ENCODE data around the gene RAB30. TPM values are rescaled to one million over a fixed set of nuclear protein-coding genes. Genes with fewer than 3 reads are reported as not detected.

The RAB30 gene
- total and polyA plus RNA-seq, 4 experiments from 2014 or later, result 5.0 to 14.1 (median 10.6) TPM

- ChIA-PET POLR2A (ENCODE audit: partially characterized antibody) (no interaction called here), CTCF (ENCODE audit: partially characterized antibody) (no interaction called here)
- H3K27ac ChIP-seq (ENCODE audit: low read depth, low read length), result no peak overlapping the region
- no peak overlapping the region for H3K4me3 Mint-ChIP-seq
- peaks cover 2 to 9% of the 10 kb centered on the region in 2 donors for H3K36me3 Mint-ChIP-seq
- no peaks in the 10 kb centered on the region for H3K27me3 ChIP-seq (ENCODE audit: insufficient read depth, low read length)
- H3K36me3 ChIP-seq (ENCODE audit: insufficient read depth, low read length), result no peaks in the 10 kb centered on the region
- no peaks in the 10 kb centered on the region for H3K27me3 Mint-ChIP-seq
- no peaks in the 10 kb centered on the region for H3K9me3 ChIP-seq (ENCODE audit: control insufficient read depth in 1 of 2, low read length in 2 of 2)
- H3K4me1 Mint-ChIP-seq, result peaks cover 10 to 19% (median 13%) of the 10 kb centered on the region in 4 donors
- no peaks in the 10 kb centered on the region for H3K9me3 Mint-ChIP-seq
- intact Hi-C loops (cut with micrococcal nuclease), result no loop called here
- H3K4me1 ChIP-seq (ENCODE audit: insufficient read depth, low read length), result peaks cover 16% of the 10 kb centered on the region
- no peak overlapping the region for H3K4me3 ChIP-seq (ENCODE audit: low read length in 2 of 2)
- peak overlapping the region in 1 of 7 donors; percentile 4 for H3K27ac Mint-ChIP-seq
- DNase-seq, result no peak
Measured at GRCh38 chr11:83026229-83026628, 45.5 kb downstream of the RAB30 start.

- H3K4me3 Mint-ChIP-seq, result no peak overlapping the region
- H3K4me1 ChIP-seq (ENCODE audit: insufficient read depth, low read length), result peaks cover 16% of the 10 kb centered on the region
- DNase-seq, result no peak
- no peaks in the 10 kb centered on the region for H3K9me3 Mint-ChIP-seq
- H3K36me3 Mint-ChIP-seq, result peaks cover 0 to 4% of the 10 kb centered on the region in 2 donors
- no peaks in the 10 kb centered on the region for H3K27me3 ChIP-seq (ENCODE audit: insufficient read depth, low read length)
- intact Hi-C loops (cut with micrococcal nuclease), result no loop called here
- H3K27ac Mint-ChIP-seq, result no peak overlapping the region
- ChIA-PET CTCF (ENCODE audit: partially characterized antibody) (no interaction called here), POLR2A (ENCODE audit: partially characterized antibody) (interaction anchor here (1.2 kb wide), 1 partner anchor 61 kb away, joined by 3 read pairs; no protein-coding TSS in a partner anchor)
- H3K27me3 Mint-ChIP-seq, result no peaks in the 10 kb centered on the region
- H3K4me3 ChIP-seq (ENCODE audit: low read length in 2 of 2), result no peak overlapping the region
- H3K36me3 ChIP-seq (ENCODE audit: insufficient read depth, low read length), result no peaks in the 10 kb centered on the region
- no peaks in the 10 kb centered on the region for H3K9me3 ChIP-seq (ENCODE audit: control insufficient read depth in 1 of 2, low read length in 2 of 2)
- H3K4me1 Mint-ChIP-seq, result peaks cover 10 to 19% (median 13%) of the 10 kb centered on the region in 4 donors
- H3K27ac ChIP-seq (ENCODE audit: low read depth, low read length), result no peak overlapping the region
Measured at GRCh38 chr11:83025267-83025704, 46.4 kb downstream of the RAB30 start.

- H3K9me3 Mint-ChIP-seq, result no peaks in the 10 kb centered on the region
- peaks cover 0 to 4% of the 10 kb centered on the region in 2 donors for H3K36me3 Mint-ChIP-seq
- POLR2A ChIA-PET (ENCODE audit: partially characterized antibody), result interaction anchor here (0.6 to 1.2 kb wide), 2 partner anchors 25 to 60 kb away, joined by 3 read pairs; no protein-coding TSS in a partner anchor
- CTCF ChIA-PET (ENCODE audit: partially characterized antibody), result no interaction called here
- no peak overlapping the region for H3K4me3 Mint-ChIP-seq
- no peaks in the 10 kb centered on the region for H3K27me3 Mint-ChIP-seq
- no peak overlapping the region for H3K4me3 ChIP-seq (ENCODE audit: low read length in 2 of 2)
- H3K4me1 Mint-ChIP-seq, result peaks cover 10 to 19% (median 12%) of the 10 kb centered on the region in 4 donors
- H3K36me3 ChIP-seq (ENCODE audit: insufficient read depth, low read length), result no peaks in the 10 kb centered on the region
- intact Hi-C loops (cut with micrococcal nuclease), result no loop called here
- DNase-seq, result no peak
- H3K27me3 ChIP-seq (ENCODE audit: insufficient read depth, low read length), result no peaks in the 10 kb centered on the region
- H3K27ac ChIP-seq (ENCODE audit: low read depth, low read length), result no peak overlapping the region
- H3K27ac Mint-ChIP-seq, result peak overlapping the region in 1 of 7 donors; percentile 5
- peaks cover 16% of the 10 kb centered on the region for H3K4me1 ChIP-seq (ENCODE audit: insufficient read depth, low read length)
- H3K9me3 ChIP-seq (ENCODE audit: control insufficient read depth in 1 of 2, low read length in 2 of 2), result no peaks in the 10 kb centered on the region
Measured at GRCh38 chr11:83024270-83024854, 47.3 kb downstream of the RAB30 start.

- Mint-ChIP-seq H3K4me1 (peaks cover 10 to 19% (median 12%) of the 10 kb centered on the region in 4 donors), H3K4me3 (no peak overlapping the region), H3K27me3 (no peaks in the 10 kb centered on the region), H3K27ac (no peak overlapping the region), H3K36me3 (peaks cover 0 to 6% of the 10 kb centered on the region in 2 donors), H3K9me3 (no peaks in the 10 kb centered on the region)
- Histone ChIP-seq H3K4me3 (ENCODE audit: low read length in 2 of 2) (no peak overlapping the region), H3K4me1 (ENCODE audit: insufficient read depth, low read length) (peaks cover 16% of the 10 kb centered on the region), H3K27me3 (ENCODE audit: insufficient read depth, low read length) (no peaks in the 10 kb centered on the region), H3K36me3 (ENCODE audit: insufficient read depth, low read length) (no peaks in the 10 kb centered on the region), H3K9me3 (ENCODE audit: control insufficient read depth in 1 of 2, low read length in 2 of 2) (no peaks in the 10 kb centered on the region), H3K27ac (ENCODE audit: low read depth, low read length) (no peak overlapping the region)
- ChIA-PET POLR2A (ENCODE audit: partially characterized antibody) (no interaction called here), CTCF (ENCODE audit: partially characterized antibody) (no interaction called here)
- intact Hi-C loops (cut with micrococcal nuclease), result no loop called here
- no peak for DNase-seq
Measured at GRCh38 chr11:83023410-83023809, 48.3 kb downstream of the RAB30 start.

GRCh38 chr11:83021780-83022125, 49.9 kb downstream of the RAB30 start:
- H3K9me3 Mint-ChIP-seq, result peaks cover 0 to 2% (median 0%) of the 10 kb centered on the region in 8 donors
- H3K27ac Mint-ChIP-seq, result no peak overlapping the region
- intact Hi-C loops (cut with micrococcal nuclease), result no loop called here
- no peak overlapping the region for H3K27ac ChIP-seq (ENCODE audit: low read depth, low read length)
- H3K27me3 ChIP-seq (ENCODE audit: insufficient read depth, low read length), result no peaks in the 10 kb centered on the region
- H3K27me3 Mint-ChIP-seq, result no peaks in the 10 kb centered on the region
- ChIA-PET POLR2A (ENCODE audit: partially characterized antibody) (interaction anchor here (0.7 kb wide), 1 partner anchor 61 kb away, joined by 3 read pairs; no protein-coding TSS in a partner anchor), CTCF (ENCODE audit: partially characterized antibody) (no interaction called here)
- H3K4me1 Mint-ChIP-seq, result peaks cover 8 to 19% (median 12%) of the 10 kb centered on the region in 4 donors
- DNase-seq, result no peak
- H3K36me3 ChIP-seq (ENCODE audit: insufficient read depth, low read length), result no peaks in the 10 kb centered on the region
- peaks cover 0 to 9% of the 10 kb centered on the region in 2 donors for H3K36me3 Mint-ChIP-seq
- peaks cover 16% of the 10 kb centered on the region for H3K4me1 ChIP-seq (ENCODE audit: insufficient read depth, low read length)
- no peak overlapping the region for H3K4me3 ChIP-seq (ENCODE audit: low read length in 2 of 2)
- no peak overlapping the region for H3K4me3 Mint-ChIP-seq
- no peaks in the 10 kb centered on the region for H3K9me3 ChIP-seq (ENCODE audit: control insufficient read depth in 1 of 2, low read length in 2 of 2)

GRCh38 chr11:83020942-83021779, 50.5 kb downstream of the RAB30 start:
- H3K27ac ChIP-seq (ENCODE audit: low read depth, low read length), result no peak overlapping the region
- no peak overlapping the region for H3K4me3 ChIP-seq (ENCODE audit: low read length in 2 of 2)
- no peak overlapping the region for H3K4me3 Mint-ChIP-seq
- POLR2A ChIA-PET (ENCODE audit: partially characterized antibody), result no interaction called here
- intact Hi-C loops (cut with micrococcal nuclease), result no loop called here
- H3K9me3 ChIP-seq (ENCODE audit: control insufficient read depth in 1 of 2, low read length in 2 of 2), result no peaks in the 10 kb centered on the region
- H3K27me3 ChIP-seq (ENCODE audit: insufficient read depth, low read length), result no peaks in the 10 kb centered on the region
- peaks cover 16% of the 10 kb centered on the region for H3K4me1 ChIP-seq (ENCODE audit: insufficient read depth, low read length)
- H3K9me3 Mint-ChIP-seq, result peaks cover 0 to 2% (median 0%) of the 10 kb centered on the region in 8 donors
- CTCF ChIA-PET (ENCODE audit: partially characterized antibody), result no interaction called here
- H3K27me3 Mint-ChIP-seq, result no peaks in the 10 kb centered on the region
- peaks cover 0 to 5% of the 10 kb centered on the region in 2 donors for H3K36me3 Mint-ChIP-seq
- peaks cover 8 to 19% (median 12%) of the 10 kb centered on the region in 4 donors for H3K4me1 Mint-ChIP-seq
- no peak for DNase-seq
- H3K27ac Mint-ChIP-seq, result no peak overlapping the region
- H3K36me3 ChIP-seq (ENCODE audit: insufficient read depth, low read length), result no peaks in the 10 kb centered on the region

- intact Hi-C loops (cut with micrococcal nuclease), result no loop called here
- H3K9me3 Mint-ChIP-seq, result peaks cover 0 to 2% (median 0%) of the 10 kb centered on the region in 8 donors
Measured at GRCh38 chr11:83019888-83020579, 51.7 kb downstream of the RAB30 start.

More at GRCh38 chr11:83019888-83020579, 51.7 kb downstream of the RAB30 start:
- Mint-ChIP-seq H3K27me3 (no peaks in the 10 kb centered on the region), H3K36me3 (peaks cover 0 to 5% of the 10 kb centered on the region in 2 donors), H3K27ac (peak overlapping the region in 1 of 7 donors; percentile 26), H3K4me1 (peaks cover 10 to 16% (median 12%) of the 10 kb centered on the region in 4 donors), H3K4me3 (no peak overlapping the region)
- Histone ChIP-seq H3K27ac (ENCODE audit: low read depth, low read length) (no peak overlapping the region), H3K9me3 (ENCODE audit: control insufficient read depth in 1 of 2, low read length in 2 of 2) (no peaks in the 10 kb centered on the region), H3K36me3 (ENCODE audit: insufficient read depth, low read length) (no peaks in the 10 kb centered on the region), H3K4me1 (ENCODE audit: insufficient read depth, low read length) (peaks cover 11% of the 10 kb centered on the region), H3K27me3 (ENCODE audit: insufficient read depth, low read length) (no peaks in the 10 kb centered on the region), H3K4me3 (ENCODE audit: low read length in 2 of 2) (no peak overlapping the region)
- ChIA-PET CTCF (ENCODE audit: partially characterized antibody) (no interaction called here), POLR2A (ENCODE audit: partially characterized antibody) (interaction anchor here (1.5 kb wide), 1 partner anchor 136 kb away, joined by 5 read pairs; no protein-coding TSS in a partner anchor)
- peak in 1 of 5 donors; percentile 29 for DNase-seq
